Peyer's patch (tissue), 4 donors: Measurements from ENCODE around the gene MGAT3. TPM values are rescaled to one million over a fixed set of nuclear protein-coding genes. Genes with fewer than 3 reads are reported as not detected.
A peak's percentile ranks its signal among the peaks of the same experiment; 100 is the strongest.

Experiments used
- DNase-seq, 3 donors: peaks; one replicate each; pipeline ENCODE4 v3.0.0-alpha.2; 2017 to 2019
- H3K27ac ChIP-seq, 4 donors: fragments of 200-600 bp; sonication (generic); one replicate each; pipeline ENCODE4 v1.5.1; 2016 to 2019
- H3K27me3 ChIP-seq, 2 donors: fragments of 200-600 bp; sonication (generic); one replicate each; pipeline ENCODE4 v1.5.1; 2019
- H3K36me3 ChIP-seq, 3 donors: fragments of 200-600 bp; sonication (generic); one replicate each; pipeline ENCODE4 v1.5.1; 2016 to 2019
- H3K4me1 ChIP-seq, 4 donors: fragments of 200-600 bp; sonication (generic); one replicate each; pipeline ENCODE4 v1.5.1; 2016 to 2019
- H3K4me3 ChIP-seq, 4 donors: fragments of 200-600 bp; sonication (generic); 1 replicate in 3 of 4; 2 replicates in 1 of 4; pipeline ENCODE4 v1.5.1; 2016 to 2019; ENCODE audit warnings: mild to moderate bottlenecking in 1 of 4
- H3K9me3 ChIP-seq, 4 donors: fragments of 200-600 bp; sonication (generic); one replicate each; pipeline ENCODE4 v1.5.1; 2016 to 2019; ENCODE audit warnings: mild to moderate bottlenecking in 1 of 4
- CTCF ChIP-seq, 6 experiments: fragments of 450-650 bp in 4 of 6; fragments of 200-600 bp in 2 of 6; sonication (generic) in 1 of 6; IDR thresholded peaks; one replicate each; pipeline ENCODE4 v1.5.1; 2017 to 2019; ENCODE audit warnings: antibody characterized with exemption in 6 of 6, mild to moderate bottlenecking in 3 of 6, moderate library complexity in 1 of 6
- POLR2A ChIP-seq, 2 donors: fragments of 450-650 bp; IDR thresholded peaks; one replicate each; pipeline ENCODE4 v1.5.1; 2017; ENCODE audit warnings: antibody characterized with exemption in 2 of 2, mild to moderate bottlenecking in 2 of 2, moderate library complexity in 2 of 2
- total RNA-seq, 4 donors: library from RNA; depleted of rRNA; stranded (reverse); fragments of >200 nt; gene quantifications; one replicate each; pipeline ENCODE4 v1.1.0, GENCODE V29; 2016

Gene MGAT3
- total RNA-seq, 4 donors from 2014 or later: 5.0 to 53.7 (median 49.6) TPM

GRCh38 chr22:39471381-39472141, 14.7 kb downstream of the MGAT3 start:
- TF ChIP-seq POLR2A (IDR thresholded peaks at IDR 0.05) (peak in 1 of 2 donors; percentile 3), CTCF (IDR thresholded peaks at IDR 0.05) (no peak)
- Histone ChIP-seq H3K4me1 (peaks cover 7 to 68% (median 22%) of the 10 kb centered on the region in 4 donors), H3K4me3 (peak overlapping the region in 2 of 4 donors; percentile 55 to 57), H3K9me3 (no peaks in the 10 kb centered on the region), H3K36me3 (no peaks in the 10 kb centered on the region), H3K27ac (peak overlapping the region; percentile 69 to 98 (median 91)), H3K27me3 (no peaks in the 10 kb centered on the region)
- peak; percentile 48 to 69 (median 60) for DNase-seq

DNA sequence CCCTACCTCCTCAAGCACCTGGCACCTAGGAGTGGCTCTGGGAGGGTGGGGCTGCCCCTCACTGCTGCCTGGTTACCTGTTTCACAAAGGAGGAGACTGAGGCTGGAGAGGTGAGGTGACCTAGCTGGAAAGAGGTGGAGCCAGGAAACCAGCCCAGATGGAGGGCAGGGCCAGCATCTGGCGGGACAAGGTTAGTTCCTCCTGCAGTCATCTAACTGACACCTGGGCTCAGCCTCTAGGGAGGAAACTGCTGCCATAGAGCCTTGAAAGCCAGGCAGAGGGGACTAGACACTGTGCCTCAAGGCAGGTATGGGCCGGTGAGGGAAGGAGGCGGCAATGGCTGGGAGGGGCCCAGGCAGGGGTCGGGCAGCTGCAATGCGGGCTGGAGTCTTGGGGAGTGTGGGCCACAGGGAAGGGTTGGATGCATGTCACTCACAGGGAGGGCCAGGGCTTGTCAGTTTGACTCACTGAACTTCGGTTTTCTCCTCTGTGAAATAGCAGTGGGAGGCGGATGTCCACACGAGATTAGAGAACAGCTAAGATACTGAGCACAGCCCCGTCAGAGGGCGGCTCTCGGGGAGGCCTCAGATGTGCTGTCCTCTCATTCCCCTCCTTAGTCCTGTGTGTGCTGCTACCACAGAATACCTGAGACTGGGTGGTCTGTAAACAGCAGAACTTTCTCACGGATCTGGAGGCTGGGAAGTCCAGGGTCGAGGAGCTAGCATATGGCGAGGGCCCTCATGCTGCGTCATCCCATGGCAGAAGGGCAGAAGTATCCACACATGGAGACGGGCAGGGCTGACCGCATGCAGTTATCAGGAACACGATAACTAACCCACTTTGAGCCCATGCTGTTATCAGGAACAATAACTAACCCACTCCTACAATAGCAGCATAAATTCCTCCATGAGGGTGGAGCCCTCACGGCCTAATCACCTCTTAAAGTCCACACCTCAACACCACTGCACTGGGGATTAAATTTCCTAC, 16.1 kb downstream of the MGAT3 start:
- Histone ChIP-seq H3K27ac (peak overlapping the region; percentile 69 to 98 (median 91)), H3K27me3 (no peaks in the 10 kb centered on the region), H3K4me1 (peaks cover 7 to 59% (median 17%) of the 10 kb centered on the region in 4 donors), H3K36me3 (peaks cover 0 to 4% (median 0%) of the 10 kb centered on the region in 3 donors), H3K9me3 (no peaks in the 10 kb centered on the region), H3K4me3 (peak overlapping the region in 3 of 4 donors; percentile 18 to 57 (median 55))
- DNase-seq: peak; percentile 65 to 92 (median 88)
- TF ChIP-seq CTCF (IDR thresholded peaks at IDR 0.05) (no peak), POLR2A (IDR thresholded peaks at IDR 0.05) (peak; percentile 94 to 97)

DNA sequence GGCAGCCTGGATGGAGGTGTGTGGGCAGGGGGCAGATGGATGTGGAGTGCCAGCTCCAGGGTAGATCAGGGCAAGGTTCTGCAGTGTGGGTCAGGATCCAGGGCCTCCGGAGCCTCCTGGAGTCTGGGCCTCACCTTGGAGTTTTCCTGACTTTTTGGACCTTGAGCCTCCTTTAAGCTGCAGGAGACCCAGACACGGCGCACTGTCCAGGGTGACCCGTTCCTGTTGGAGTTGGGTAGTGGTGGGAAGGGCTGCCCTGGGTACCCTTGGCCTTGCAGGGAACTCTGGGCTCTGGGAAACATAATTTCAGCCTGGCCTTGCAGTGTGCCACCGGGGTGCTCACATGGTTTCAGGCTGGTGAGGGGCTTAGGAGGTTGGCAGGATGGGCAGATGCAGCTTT, 17.0 kb downstream of the MGAT3 start:
- H3K27me3 ChIP-seq: no peaks in the 10 kb centered on the region
- H3K9me3 ChIP-seq: no peaks in the 10 kb centered on the region
- H3K4me3 ChIP-seq: peak overlapping the region in 2 of 4 donors; percentile 55 to 57
- H3K36me3 ChIP-seq: peaks cover 0 to 14% (median 0%) of the 10 kb centered on the region in 3 donors
- TF ChIP-seq CTCF (IDR thresholded peaks at IDR 0.05) (no peak), POLR2A (IDR thresholded peaks at IDR 0.05) (no peak)
- DNase-seq: peak in 1 of 3 donors; percentile 69
- peak overlapping the region; percentile 17 to 98 (median 91) for H3K27ac ChIP-seq
- H3K4me1 ChIP-seq: peaks cover 0 to 51% (median 15%) of the 10 kb centered on the region in 4 donors

GRCh38 chr22:39474351-39475111, 17.7 kb downstream of the MGAT3 start:
- Histone ChIP-seq H3K27ac (peak overlapping the region in 3 of 4 donors; percentile 87 to 98 (median 95)), H3K4me1 (peaks cover 0 to 49% (median 15%) of the 10 kb centered on the region in 4 donors), H3K36me3 (peaks cover 0 to 16% (median 0%) of the 10 kb centered on the region in 3 donors), H3K9me3 (no peaks in the 10 kb centered on the region), H3K4me3 (peak overlapping the region in 2 of 4 donors; percentile 55 to 57), H3K27me3 (no peaks in the 10 kb centered on the region)
- peak in 2 of 3 donors; percentile 86 to 87 for DNase-seq
- TF ChIP-seq POLR2A (IDR thresholded peaks at IDR 0.05) (peak in 1 of 2 donors; percentile 36), CTCF (IDR thresholded peaks at IDR 0.05) (no peak)
